Panc1 (cell line): ENCODE data around the gene PDIK1L.
"Not testable (repeated sequence)": the region's sequence is repeated elsewhere in the genome, so short reads cannot be mapped to it uniquely, and the experiment has no call there.

ENCODE experiments used
- POLR2AphosphoS5 ChIP-seq: IDR thresholded peaks from 2 replicates; pipeline ENCODE4 v1.6.1; 2012; ENCODE audit warnings: mild to moderate bottlenecking, low read depth, low read length, moderate library complexity
- SIN3A ChIP-seq: IDR thresholded peaks from 2 replicates; pipeline ENCODE4 v1.6.1; 2012; ENCODE audit warnings: low read depth, mild to moderate bottlenecking, low read length, moderate library complexity, borderline replicate concordance; ENCODE audit not compliant: insufficient read depth
- TCF7L2 ChIP-seq: IDR thresholded peaks from 2 replicates; pipeline ENCODE4 v1.6.1; 2011; ENCODE audit warnings: mild to moderate bottlenecking, low read depth, low read length, inconsistent platforms
- TF ChIP-seq, protein P1 (sequence below): fragments of 450-650 bp; IDR thresholded peaks from 2 replicates; pipeline ENCODE4 v1.5.1; 2017; ENCODE audit warnings: mild to moderate bottlenecking
- TF ChIP-seq, protein P2 (sequence below), 2 experiments: IDR thresholded peaks; 2 replicates each; pipeline ENCODE4 v1.6.1; 2011 to 2012; ENCODE audit warnings: low read depth in 2 of 2, control low read depth in 1 of 2, low read length in 1 of 2, mild to moderate bottlenecking in 1 of 2, moderate library complexity in 1 of 2; ENCODE audit not compliant: insufficient read depth in 1 of 2

DNA sequence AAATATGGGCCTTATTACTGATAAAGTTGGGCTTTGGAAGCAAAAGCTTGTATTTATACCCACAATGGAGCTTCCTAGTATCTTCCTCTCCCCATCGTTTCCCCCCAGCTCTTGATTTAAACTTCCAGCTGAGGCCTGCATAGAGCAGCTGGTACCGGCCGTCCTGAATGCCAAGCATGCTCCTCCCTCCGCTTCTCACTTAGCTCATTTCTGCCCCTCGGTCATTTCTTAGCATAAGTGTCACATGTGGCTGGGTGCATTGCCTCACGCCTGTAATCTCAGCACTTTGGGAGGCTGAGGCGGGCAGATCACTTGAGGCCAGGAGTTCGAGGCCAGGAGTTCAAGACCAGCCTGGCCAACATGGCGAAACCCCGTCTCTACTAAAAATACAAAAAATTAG lies 11.4 kb upstream of the PDIK1L start:
- TF ChIP-seq, protein P1, sequence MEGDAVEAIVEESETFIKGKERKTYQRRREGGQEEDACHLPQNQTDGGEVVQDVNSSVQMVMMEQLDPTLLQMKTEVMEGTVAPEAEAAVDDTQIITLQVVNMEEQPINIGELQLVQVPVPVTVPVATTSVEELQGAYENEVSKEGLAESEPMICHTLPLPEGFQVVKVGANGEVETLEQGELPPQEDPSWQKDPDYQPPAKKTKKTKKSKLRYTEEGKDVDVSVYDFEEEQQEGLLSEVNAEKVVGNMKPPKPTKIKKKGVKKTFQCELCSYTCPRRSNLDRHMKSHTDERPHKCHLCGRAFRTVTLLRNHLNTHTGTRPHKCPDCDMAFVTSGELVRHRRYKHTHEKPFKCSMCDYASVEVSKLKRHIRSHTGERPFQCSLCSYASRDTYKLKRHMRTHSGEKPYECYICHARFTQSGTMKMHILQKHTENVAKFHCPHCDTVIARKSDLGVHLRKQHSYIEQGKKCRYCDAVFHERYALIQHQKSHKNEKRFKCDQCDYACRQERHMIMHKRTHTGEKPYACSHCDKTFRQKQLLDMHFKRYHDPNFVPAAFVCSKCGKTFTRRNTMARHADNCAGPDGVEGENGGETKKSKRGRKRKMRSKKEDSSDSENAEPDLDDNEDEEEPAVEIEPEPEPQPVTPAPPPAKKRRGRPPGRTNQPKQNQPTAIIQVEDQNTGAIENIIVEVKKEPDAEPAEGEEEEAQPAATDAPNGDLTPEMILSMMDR = not testable (repeated sequence)
- TF ChIP-seq POLR2AphosphoS5, SIN3A, TCF7L2: not testable (repeated sequence)
- TF ChIP-seq, protein P2, sequence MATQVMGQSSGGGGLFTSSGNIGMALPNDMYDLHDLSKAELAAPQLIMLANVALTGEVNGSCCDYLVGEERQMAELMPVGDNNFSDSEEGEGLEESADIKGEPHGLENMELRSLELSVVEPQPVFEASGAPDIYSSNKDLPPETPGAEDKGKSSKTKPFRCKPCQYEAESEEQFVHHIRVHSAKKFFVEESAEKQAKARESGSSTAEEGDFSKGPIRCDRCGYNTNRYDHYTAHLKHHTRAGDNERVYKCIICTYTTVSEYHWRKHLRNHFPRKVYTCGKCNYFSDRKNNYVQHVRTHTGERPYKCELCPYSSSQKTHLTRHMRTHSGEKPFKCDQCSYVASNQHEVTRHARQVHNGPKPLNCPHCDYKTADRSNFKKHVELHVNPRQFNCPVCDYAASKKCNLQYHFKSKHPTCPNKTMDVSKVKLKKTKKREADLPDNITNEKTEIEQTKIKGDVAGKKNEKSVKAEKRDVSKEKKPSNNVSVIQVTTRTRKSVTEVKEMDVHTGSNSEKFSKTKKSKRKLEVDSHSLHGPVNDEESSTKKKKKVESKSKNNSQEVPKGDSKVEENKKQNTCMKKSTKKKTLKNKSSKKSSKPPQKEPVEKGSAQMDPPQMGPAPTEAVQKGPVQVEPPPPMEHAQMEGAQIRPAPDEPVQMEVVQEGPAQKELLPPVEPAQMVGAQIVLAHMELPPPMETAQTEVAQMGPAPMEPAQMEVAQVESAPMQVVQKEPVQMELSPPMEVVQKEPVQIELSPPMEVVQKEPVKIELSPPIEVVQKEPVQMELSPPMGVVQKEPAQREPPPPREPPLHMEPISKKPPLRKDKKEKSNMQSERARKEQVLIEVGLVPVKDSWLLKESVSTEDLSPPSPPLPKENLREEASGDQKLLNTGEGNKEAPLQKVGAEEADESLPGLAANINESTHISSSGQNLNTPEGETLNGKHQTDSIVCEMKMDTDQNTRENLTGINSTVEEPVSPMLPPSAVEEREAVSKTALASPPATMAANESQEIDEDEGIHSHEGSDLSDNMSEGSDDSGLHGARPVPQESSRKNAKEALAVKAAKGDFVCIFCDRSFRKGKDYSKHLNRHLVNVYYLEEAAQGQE (IDR thresholded peaks at IDR 0.05; ENCODE audit: insufficient read depth in 1 of 2, low read depth in 2 of 2, low read length in 1 of 2) = not testable (repeated sequence)
